GM12878 (cell line): ENCODE measurements around the gene GREB1. TPM values are rescaled to one million over a fixed set of nuclear protein-coding genes. Genes with fewer than 3 reads are reported as not detected.

Experiments used
- ATAC-seq: fragments of 200-7000 bp; cut with Tn5 transposase; 3 replicates; pipeline ENCODE4 v1.9.1; 2020; ENCODE audit warnings: mild to moderate bottlenecking, moderate library complexity
- BruUV-seq: library from RNA; stranded (reverse); fragments of 400-500 nt; replicated peaks from 2 replicates; lab custom pipeline; 2021; lab: Mats Ljungman, UMichigan
- CTCF ChIA-PET: fragments of 300-600 bp; sonication (Branson Sonifier 250); formaldehyde crosslinking; extraction: SDS; loops from one replicate; lab custom pipeline; 2021; ENCODE audit warnings: inconsistent platforms; lab: Yijun Ruan, JAX
- POLR2A ChIA-PET: fragments of 350-600 bp; formaldehyde crosslinking; extraction: SDS; loops from one replicate; lab custom pipeline; 2021; ENCODE audit warnings: inconsistent platforms; lab: Charles Lee
- RAD21 ChIA-PET: fragments of 300-600 bp; sonication (Branson Sonifier 250); formaldehyde crosslinking; loops from one replicate; lab custom pipeline; 2023; ENCODE audit warnings: antibody characterized with exemption; ENCODE audit not compliant: unreplicated experiment; lab: Charles Lee
- SMC1A ChIA-PET: fragments of 300-600 bp; sonication (Branson Sonifier 250); formaldehyde crosslinking; loops from one replicate; lab custom pipeline; 2023; ENCODE audit not compliant: unreplicated experiment, uncharacterized antibody; lab: Charles Lee
- DNase-seq: peaks from one replicate; pipeline ENCODE4 v3.0.0-alpha.2; 2011; ENCODE audit warnings: low read depth, low spot score
- FAIRE-seq: peaks from 3 replicates; lab custom pipeline; 2011; peaks lifted over from hg19 to GRCh38; lab: Jason Lieb, UNC
- H2AFZ ChIP-seq: 2 replicates; pipeline ENCODE4 v1.6.0; 2011; ENCODE audit warnings: low read depth, low read length, control low read depth; ENCODE audit not compliant: control insufficient read depth
- H3K27ac ChIP-seq: 2 replicates; pipeline ENCODE4 v1.5.1; 2011; ENCODE audit warnings: control low read depth; ENCODE audit not compliant: control insufficient read depth, insufficient read depth
- H3K27me3 ChIP-seq, 2 experiments: replicated peaks in 1 of 2; 2 replicates each; pipeline versions ENCODE4 v1.6.0 to v1.6.1; 2011; ENCODE audit warnings: low read length in 1 of 2; ENCODE audit not compliant: control insufficient read depth in 2 of 2, insufficient read depth in 2 of 2
- H3K36me3 ChIP-seq, 2 experiments: 2 replicates each; pipeline ENCODE4 v1.5.1; 2011; ENCODE audit warnings: low read length in 1 of 2; ENCODE audit not compliant: control insufficient read depth in 2 of 2, insufficient read depth in 2 of 2
- H3K4me1 ChIP-seq: 2 replicates; pipeline ENCODE4 v1.6.1; 2011; ENCODE audit warnings: mild to moderate bottlenecking, low read length, moderate library complexity, mixed read lengths; ENCODE audit not compliant: control insufficient read depth, insufficient read depth
- H3K4me2 ChIP-seq: 2 replicates; pipeline ENCODE4 v1.6.0; 2011; ENCODE audit warnings: control low read depth; ENCODE audit not compliant: control insufficient read depth, insufficient read depth
- H3K4me3 ChIP-seq: fragments of 200-600 bp; sonication (generic); 2 replicates; pipeline ENCODE4 v1.5.1; 2016
- H3K79me2 ChIP-seq: 2 replicates; pipeline ENCODE4 v1.6.0; 2011; ENCODE audit warnings: low read length; ENCODE audit not compliant: control insufficient read depth, insufficient read depth
- H3K9ac ChIP-seq: 2 replicates; pipeline ENCODE4 v1.8.0; 2011; ENCODE audit warnings: low read length, control low read depth, mixed read lengths; ENCODE audit not compliant: control insufficient read depth, insufficient read depth
- H3K9me3 ChIP-seq: replicated peaks from 3 replicates; pipeline ENCODE4 v1.5.1; 2011; ENCODE audit warnings: mild to moderate bottlenecking, low read length; ENCODE audit not compliant: control insufficient read depth, insufficient read depth
- H4K20me1 ChIP-seq: 2 replicates; pipeline ENCODE4 v1.6.0; 2011; ENCODE audit not compliant: control insufficient read depth, insufficient read depth
- CBFB ChIP-seq: IDR thresholded peaks from 2 replicates; pipeline ENCODE4 v1.6.1; 2016; ENCODE audit warnings: antibody characterized with exemption, low read depth
- EP300 ChIP-seq, 2 experiments: fragments of 150-350 bp in 1 of 2; IDR thresholded peaks; 2 replicates each; pipeline ENCODE4 v1.6.1; 2011 to 2012; ENCODE audit warnings: low read depth in 2 of 2, low read length in 2 of 2, borderline replicate concordance in 1 of 2, improper control_type of control experiment in 1 of 2, inconsistent platforms in 1 of 2; ENCODE audit not compliant: control insufficient read depth in 1 of 2
- MEF2B ChIP-seq: fragments of 450-650 bp; IDR thresholded peaks from 2 replicates; pipeline ENCODE4 v1.6.1; 2018; ENCODE audit warnings: mild to moderate bottlenecking, moderate library complexity; ENCODE audit not compliant: partially characterized antibody, poor library complexity, severe bottlenecking
- SRF ChIP-seq, 2 experiments: IDR thresholded peaks; 2 replicates each; pipeline ENCODE4 v1.6.1; 2011; ENCODE audit warnings: low read depth in 2 of 2, low read length in 2 of 2, mild to moderate bottlenecking in 1 of 2, moderate library complexity in 1 of 2
- TCF7 ChIP-seq: IDR thresholded peaks from 2 replicates; pipeline ENCODE4 v1.6.1; 2014; ENCODE audit warnings: antibody characterized with exemption, borderline replicate concordance
- ZSCAN29 ChIP-seq: fragments of 450-650 bp; IDR thresholded peaks from 2 replicates; pipeline ENCODE4 v1.6.1; 2017; ENCODE audit warnings: mild to moderate bottlenecking, moderate library complexity
- WGBS: methylation state at CpG from one replicate; pipeline ENCODE4 v1.1.6; 2016; ENCODE audit warnings: low lambda C conversion rate; ENCODE audit not compliant: insufficient replicate concordance, insufficient coverage; ENCODE audit errors: missing lambda C conversion rate; 5-methylcytosine and 5-hydroxymethylcytosine counted together
- in situ Hi-C: fragments of 300-500 bp; cut with MboI; formaldehyde crosslinking; loops from 9 replicates; pipeline ENCODE4 v1.14.3; 2018; ENCODE audit warnings: mixed read lengths
- intact Hi-C: fragments of 100-400 bp; cut with micrococcal nuclease; formaldehyde crosslinking; loops from one replicate; pipeline ENCODE4 v1.14.2; 2022; ENCODE audit not compliant: unreplicated experiment
- polyA plus RNA-seq, 11 experiments: library from polyadenylated mRNA; depleted of rRNA in 4 of 11; unstranded in 6 of 11; stranded (reverse) in 5 of 11; fragments of >200 nt; fragmentation: Nextera tagmentation in 4 of 11; fragmentation: Illumina TruSeq in 1 of 11; extraction: Ambion mirVana in 4 of 11; extraction: Trizol in 1 of 11; gene quantifications; 1 replicate in 1 of 11; 2 replicates in 10 of 11; pipeline versions ENCODE4 v1.2.1 to v1.2.3, GENCODE V29; 2011 to 2016; ENCODE audit warnings: inconsistent platforms in 2 of 11, missing spikeins in 2 of 11, low read depth in 1 of 11
- total RNA-seq, 4 experiments: library from RNA; depleted of rRNA in 3 of 4; stranded (reverse); fragments of >200 nt in 3 of 4; fragmentation: Illumina TruSeq in 1 of 4; extraction: Trizol in 1 of 4; gene quantifications; 2 replicates each; pipeline versions ENCODE4 v1.2.1 to v1.2.3, GENCODE V29; 2013 to 2021
- TF ChIP-seq, protein P1 (sequence below): IDR thresholded peaks from 2 replicates; pipeline ENCODE4 v1.6.1; 2011; ENCODE audit warnings: borderline replicate concordance, low read depth, mild to moderate bottlenecking, moderate library complexity, mixed read lengths, low read length; ENCODE audit not compliant: insufficient read depth; ENCODE audit errors: extremely low read length
- TF ChIP-seq, protein P2 (sequence below): fragments of 450-650 bp; IDR thresholded peaks from 2 replicates; pipeline ENCODE4 v1.6.1; 2017; ENCODE audit warnings: borderline replicate concordance
- TF ChIP-seq, protein P3 (sequence below): fragments of 450-650 bp; IDR thresholded peaks from 2 replicates; pipeline ENCODE4 v1.6.1; 2016; ENCODE audit warnings: mild to moderate bottlenecking
- TF ChIP-seq, protein P4 (sequence below): IDR thresholded peaks from 2 replicates; pipeline ENCODE4 v1.6.1; 2012; ENCODE audit warnings: mild to moderate bottlenecking, low read depth, low read length
- TF ChIP-seq, protein P5 (sequence below): fragments of 450-650 bp; IDR thresholded peaks from 2 replicates; pipeline ENCODE4 v1.6.1; 2016; ENCODE audit warnings: mild to moderate bottlenecking, moderate library complexity, borderline replicate concordance

Gene GREB1
- total and polyA plus RNA-seq, 10 of the 15 experiments (the other 5 are each of a cell fraction or from before 2014, with no cell fraction given), result 0.09 to 2.1 (median 0.37) TPM; not detected in 1

DNA sequence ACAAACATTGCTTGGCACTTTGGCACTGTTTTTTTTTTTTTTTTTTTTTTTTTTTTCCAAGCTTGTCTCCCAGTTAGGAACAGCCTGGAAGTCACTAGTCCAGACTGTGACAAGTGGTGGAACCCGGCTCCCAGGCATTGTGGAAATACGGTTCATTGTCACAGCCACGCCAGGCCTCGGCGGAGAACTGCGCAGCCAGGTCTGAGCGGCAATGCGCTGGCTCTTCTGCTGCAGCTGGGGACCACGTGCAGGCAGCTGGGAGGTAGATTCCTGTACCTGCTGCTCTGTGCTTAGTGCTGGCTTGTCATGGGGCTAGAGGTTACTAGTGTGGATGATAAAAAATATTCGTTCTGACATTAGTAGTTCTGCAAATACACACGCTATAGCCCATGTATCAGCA, 131.2 kb downstream of the GREB1 start:
- H3K79me2 ChIP-seq, result no peaks in the 10 kb centered on the region
- WGBS, result 33% methylated on average over 11 of the region's 11 CpGs
- no peak for DNase-seq
- no peak overlapping the region for H2AFZ ChIP-seq
- H3K27ac ChIP-seq, result no peak overlapping the region
- no peak overlapping the region for H3K4me2 ChIP-seq
- ChIA-PET CTCF (interaction anchor here (0.7 to 2.0 kb wide), 2 partner anchors 16 to 82 kb away, joined by 3 to 5 read pairs; no protein-coding TSS in a partner anchor), RAD21 (no interaction called here), SMC1A (interaction anchor here (0.6 to 0.8 kb wide), 2 partner anchors 11 to 30 kb away, joined by 3 read pairs; no protein-coding TSS in a partner anchor), POLR2A (interaction anchor here (0.6 kb wide), 1 partner anchor 1376 kb away, joined by 4 read pairs; no protein-coding TSS in a partner anchor)
- in situ Hi-C loops (no loop called here), intact Hi-C loops (no loop called here)
- no peak for FAIRE-seq
- no peak for ATAC-seq
- BruUV-seq, result no TSS peak
- TF ChIP-seq, protein P1, sequence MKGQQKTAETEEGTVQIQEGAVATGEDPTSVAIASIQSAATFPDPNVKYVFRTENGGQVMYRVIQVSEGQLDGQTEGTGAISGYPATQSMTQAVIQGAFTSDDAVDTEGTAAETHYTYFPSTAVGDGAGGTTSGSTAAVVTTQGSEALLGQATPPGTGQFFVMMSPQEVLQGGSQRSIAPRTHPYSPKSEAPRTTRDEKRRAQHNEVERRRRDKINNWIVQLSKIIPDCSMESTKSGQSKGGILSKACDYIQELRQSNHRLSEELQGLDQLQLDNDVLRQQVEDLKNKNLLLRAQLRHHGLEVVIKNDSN, result no peak
- no peak for TF ChIP-seq SRF (IDR thresholded peaks at IDR 0.05; ENCODE audit: low read depth in 2 of 2, low read length in 2 of 2)
- TF ChIP-seq MEF2B, result no peak
- TF ChIP-seq, protein P2, sequence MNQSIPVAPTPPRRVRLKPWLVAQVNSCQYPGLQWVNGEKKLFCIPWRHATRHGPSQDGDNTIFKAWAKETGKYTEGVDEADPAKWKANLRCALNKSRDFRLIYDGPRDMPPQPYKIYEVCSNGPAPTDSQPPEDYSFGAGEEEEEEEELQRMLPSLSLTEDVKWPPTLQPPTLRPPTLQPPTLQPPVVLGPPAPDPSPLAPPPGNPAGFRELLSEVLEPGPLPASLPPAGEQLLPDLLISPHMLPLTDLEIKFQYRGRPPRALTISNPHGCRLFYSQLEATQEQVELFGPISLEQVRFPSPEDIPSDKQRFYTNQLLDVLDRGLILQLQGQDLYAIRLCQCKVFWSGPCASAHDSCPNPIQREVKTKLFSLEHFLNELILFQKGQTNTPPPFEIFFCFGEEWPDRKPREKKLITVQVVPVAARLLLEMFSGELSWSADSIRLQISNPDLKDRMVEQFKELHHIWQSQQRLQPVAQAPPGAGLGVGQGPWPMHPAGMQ, result no peak
- TF ChIP-seq EP300 (IDR thresholded peaks at IDR 0.05; ENCODE audit: borderline replicate concordance in 1 of 2, control insufficient read depth in 1 of 2, low read depth in 2 of 2, low read length in 2 of 2), result no peak
- TF ChIP-seq, protein P3, sequence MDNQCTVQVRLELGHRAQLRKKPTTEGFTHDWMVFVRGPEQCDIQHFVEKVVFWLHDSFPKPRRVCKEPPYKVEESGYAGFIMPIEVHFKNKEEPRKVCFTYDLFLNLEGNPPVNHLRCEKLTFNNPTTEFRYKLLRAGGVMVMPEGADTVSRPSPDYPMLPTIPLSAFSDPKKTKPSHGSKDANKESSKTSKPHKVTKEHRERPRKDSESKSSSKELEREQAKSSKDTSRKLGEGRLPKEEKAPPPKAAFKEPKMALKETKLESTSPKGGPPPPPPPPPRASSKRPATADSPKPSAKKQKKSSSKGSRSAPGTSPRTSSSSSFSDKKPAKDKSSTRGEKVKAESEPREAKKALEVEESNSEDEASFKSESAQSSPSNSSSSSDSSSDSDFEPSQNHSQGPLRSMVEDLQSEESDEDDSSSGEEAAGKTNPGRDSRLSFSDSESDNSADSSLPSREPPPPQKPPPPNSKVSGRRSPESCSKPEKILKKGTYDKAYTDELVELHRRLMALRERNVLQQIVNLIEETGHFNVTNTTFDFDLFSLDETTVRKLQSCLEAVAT, result no peak
- TF ChIP-seq, protein P4, sequence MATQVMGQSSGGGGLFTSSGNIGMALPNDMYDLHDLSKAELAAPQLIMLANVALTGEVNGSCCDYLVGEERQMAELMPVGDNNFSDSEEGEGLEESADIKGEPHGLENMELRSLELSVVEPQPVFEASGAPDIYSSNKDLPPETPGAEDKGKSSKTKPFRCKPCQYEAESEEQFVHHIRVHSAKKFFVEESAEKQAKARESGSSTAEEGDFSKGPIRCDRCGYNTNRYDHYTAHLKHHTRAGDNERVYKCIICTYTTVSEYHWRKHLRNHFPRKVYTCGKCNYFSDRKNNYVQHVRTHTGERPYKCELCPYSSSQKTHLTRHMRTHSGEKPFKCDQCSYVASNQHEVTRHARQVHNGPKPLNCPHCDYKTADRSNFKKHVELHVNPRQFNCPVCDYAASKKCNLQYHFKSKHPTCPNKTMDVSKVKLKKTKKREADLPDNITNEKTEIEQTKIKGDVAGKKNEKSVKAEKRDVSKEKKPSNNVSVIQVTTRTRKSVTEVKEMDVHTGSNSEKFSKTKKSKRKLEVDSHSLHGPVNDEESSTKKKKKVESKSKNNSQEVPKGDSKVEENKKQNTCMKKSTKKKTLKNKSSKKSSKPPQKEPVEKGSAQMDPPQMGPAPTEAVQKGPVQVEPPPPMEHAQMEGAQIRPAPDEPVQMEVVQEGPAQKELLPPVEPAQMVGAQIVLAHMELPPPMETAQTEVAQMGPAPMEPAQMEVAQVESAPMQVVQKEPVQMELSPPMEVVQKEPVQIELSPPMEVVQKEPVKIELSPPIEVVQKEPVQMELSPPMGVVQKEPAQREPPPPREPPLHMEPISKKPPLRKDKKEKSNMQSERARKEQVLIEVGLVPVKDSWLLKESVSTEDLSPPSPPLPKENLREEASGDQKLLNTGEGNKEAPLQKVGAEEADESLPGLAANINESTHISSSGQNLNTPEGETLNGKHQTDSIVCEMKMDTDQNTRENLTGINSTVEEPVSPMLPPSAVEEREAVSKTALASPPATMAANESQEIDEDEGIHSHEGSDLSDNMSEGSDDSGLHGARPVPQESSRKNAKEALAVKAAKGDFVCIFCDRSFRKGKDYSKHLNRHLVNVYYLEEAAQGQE, result no peak
- no peak for TF ChIP-seq ZSCAN29
- TF ChIP-seq, protein P5, sequence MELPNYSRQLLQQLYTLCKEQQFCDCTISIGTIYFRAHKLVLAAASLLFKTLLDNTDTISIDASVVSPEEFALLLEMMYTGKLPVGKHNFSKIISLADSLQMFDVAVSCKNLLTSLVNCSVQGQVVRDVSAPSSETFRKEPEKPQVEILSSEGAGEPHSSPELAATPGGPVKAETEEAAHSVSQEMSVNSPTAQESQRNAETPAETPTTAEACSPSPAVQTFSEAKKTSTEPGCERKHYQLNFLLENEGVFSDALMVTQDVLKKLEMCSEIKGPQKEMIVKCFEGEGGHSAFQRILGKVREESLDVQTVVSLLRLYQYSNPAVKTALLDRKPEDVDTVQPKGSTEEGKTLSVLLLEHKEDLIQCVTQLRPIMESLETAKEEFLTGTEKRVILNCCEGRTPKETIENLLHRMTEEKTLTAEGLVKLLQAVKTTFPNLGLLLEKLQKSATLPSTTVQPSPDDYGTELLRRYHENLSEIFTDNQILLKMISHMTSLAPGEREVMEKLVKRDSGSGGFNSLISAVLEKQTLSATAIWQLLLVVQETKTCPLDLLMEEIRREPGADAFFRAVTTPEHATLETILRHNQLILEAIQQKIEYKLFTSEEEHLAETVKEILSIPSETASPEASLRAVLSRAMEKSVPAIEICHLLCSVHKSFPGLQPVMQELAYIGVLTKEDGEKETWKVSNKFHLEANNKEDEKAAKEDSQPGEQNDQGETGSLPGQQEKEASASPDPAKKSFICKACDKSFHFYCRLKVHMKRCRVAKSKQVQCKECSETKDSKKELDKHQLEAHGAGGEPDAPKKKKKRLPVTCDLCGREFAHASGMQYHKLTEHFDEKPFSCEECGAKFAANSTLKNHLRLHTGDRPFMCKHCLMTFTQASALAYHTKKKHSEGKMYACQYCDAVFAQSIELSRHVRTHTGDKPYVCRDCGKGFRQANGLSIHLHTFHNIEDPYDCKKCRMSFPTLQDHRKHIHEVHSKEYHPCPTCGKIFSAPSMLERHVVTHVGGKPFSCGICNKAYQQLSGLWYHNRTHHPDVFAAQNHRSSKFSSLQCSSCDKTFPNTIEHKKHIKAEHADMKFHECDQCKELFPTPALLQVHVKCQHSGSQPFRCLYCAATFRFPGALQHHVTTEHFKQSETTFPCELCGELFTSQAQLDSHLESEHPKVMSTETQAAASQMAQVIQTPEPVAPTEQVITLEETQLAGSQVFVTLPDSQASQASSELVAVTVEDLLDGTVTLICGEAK, result no peak
- no peak for TF ChIP-seq CBFB
- TF ChIP-seq TCF7, result no peak
- no peaks in the 10 kb centered on the region for H3K36me3 ChIP-seq
- H3K27me3 ChIP-seq, result no peaks in the 10 kb centered on the region; a peak in 1 of 4 replicates
- H4K20me1 ChIP-seq, result no peaks in the 10 kb centered on the region
- H3K4me3 ChIP-seq, result no peak overlapping the region
- no peak overlapping the region for H3K9ac ChIP-seq
- H3K9me3 ChIP-seq, result no peaks in the 10 kb centered on the region; the same call in 2 of the 3 replicates
- H3K4me1 ChIP-seq, result no peaks in the 10 kb centered on the region
